Esophagus muscularis mucosa (tissue), 4 donors: Measurements from ENCODE around the gene NTN5.
A peak's percentile ranks its signal among the peaks of the same experiment; 100 is the strongest.

Experiments
- EP300 ChIP-seq: sonication (generic); formaldehyde crosslinking; IDR thresholded peaks from one replicate; pipeline ENCODE4 v1.6.1; 2017; ENCODE audit warnings: antibody characterized with exemption
- POLR2A ChIP-seq: fragments of 450-650 bp; IDR thresholded peaks from one replicate; pipeline ENCODE4 v1.6.1; 2017; ENCODE audit warnings: antibody characterized with exemption, moderate library complexity, mild to moderate bottlenecking, low read depth
- POLR2AphosphoS5 ChIP-seq, 2 donors: sonication (generic); formaldehyde crosslinking; IDR thresholded peaks; one replicate each; pipeline ENCODE4 v1.6.1; 2017; ENCODE audit warnings: antibody characterized with exemption in 2 of 2
- TF ChIP-seq, protein P1 (sequence below), 3 experiments: fragments of 200-600 bp in 2 of 3; fragments of 450-650 bp in 1 of 3; sonication (generic) in 2 of 3; IDR thresholded peaks; one replicate each; pipeline ENCODE4 v1.5.1; 2017 to 2019; ENCODE audit warnings: antibody characterized with exemption in 3 of 3, mild to moderate bottlenecking in 2 of 3, moderate library complexity in 1 of 3

DNA sequence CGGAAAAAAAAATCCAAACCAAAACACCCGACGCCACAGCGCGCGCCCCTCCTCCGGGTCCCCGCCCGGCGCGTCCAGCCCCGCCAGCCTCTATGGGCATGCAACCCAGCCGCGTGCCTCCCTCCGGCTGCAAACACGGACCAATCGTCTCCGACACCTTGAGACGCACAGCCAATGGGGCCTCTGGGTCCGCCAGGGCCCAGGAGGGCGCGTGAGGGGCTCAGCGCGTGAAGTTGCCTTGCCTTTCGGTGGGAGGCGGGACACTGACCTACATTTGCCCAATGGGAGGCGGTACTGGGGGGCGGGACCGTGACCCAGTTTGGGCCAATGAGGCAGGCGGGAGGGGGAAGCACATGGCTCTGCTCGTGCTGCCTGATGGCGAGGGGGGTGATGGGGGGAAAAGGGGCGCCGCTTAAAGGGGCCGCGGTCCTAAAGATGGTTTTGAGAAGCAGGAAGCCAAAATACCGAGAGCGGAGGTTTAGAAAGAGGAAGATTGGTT, 35.3 kb downstream of the NTN5 start:
- peak; percentile 74 to 95 for TF ChIP-seq POLR2AphosphoS5 (IDR thresholded peaks at IDR 0.05)
- TF ChIP-seq, protein P1, sequence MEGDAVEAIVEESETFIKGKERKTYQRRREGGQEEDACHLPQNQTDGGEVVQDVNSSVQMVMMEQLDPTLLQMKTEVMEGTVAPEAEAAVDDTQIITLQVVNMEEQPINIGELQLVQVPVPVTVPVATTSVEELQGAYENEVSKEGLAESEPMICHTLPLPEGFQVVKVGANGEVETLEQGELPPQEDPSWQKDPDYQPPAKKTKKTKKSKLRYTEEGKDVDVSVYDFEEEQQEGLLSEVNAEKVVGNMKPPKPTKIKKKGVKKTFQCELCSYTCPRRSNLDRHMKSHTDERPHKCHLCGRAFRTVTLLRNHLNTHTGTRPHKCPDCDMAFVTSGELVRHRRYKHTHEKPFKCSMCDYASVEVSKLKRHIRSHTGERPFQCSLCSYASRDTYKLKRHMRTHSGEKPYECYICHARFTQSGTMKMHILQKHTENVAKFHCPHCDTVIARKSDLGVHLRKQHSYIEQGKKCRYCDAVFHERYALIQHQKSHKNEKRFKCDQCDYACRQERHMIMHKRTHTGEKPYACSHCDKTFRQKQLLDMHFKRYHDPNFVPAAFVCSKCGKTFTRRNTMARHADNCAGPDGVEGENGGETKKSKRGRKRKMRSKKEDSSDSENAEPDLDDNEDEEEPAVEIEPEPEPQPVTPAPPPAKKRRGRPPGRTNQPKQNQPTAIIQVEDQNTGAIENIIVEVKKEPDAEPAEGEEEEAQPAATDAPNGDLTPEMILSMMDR (IDR thresholded peaks at IDR 0.05): peak in 1 of 3 experiments; percentile 6
- no peak for TF ChIP-seq POLR2A
- no peak for TF ChIP-seq EP300
